Upper lobe of left lung (tissue), 6 donors: ENCODE measurements around the gene NPW. TPM values are rescaled to one million over a fixed set of nuclear protein-coding genes. Genes with fewer than 3 reads are reported as not detected.
A peak's percentile ranks its signal among the peaks of the same experiment; 100 is the strongest.

ENCODE experiments used
- ATAC-seq, 2 donors: fragments of 200-7000 bp; cut with Tn5 transposase; one replicate each; pipeline ENCODE4 v1.9.1; 2022; ENCODE audit warnings: mild to moderate bottlenecking in 2 of 2, moderate library complexity in 2 of 2; ENCODE audit not compliant: low FRiP score in 2 of 2
- DNase-seq, 2 donors: peaks; one replicate each; pipeline ENCODE4 v3.0.0-alpha.2; 2019 to 2020
- H3K27ac ChIP-seq, 4 donors: fragments of 200-600 bp; sonication (generic); one replicate each; pipeline ENCODE4 v1.5.1; 2016 to 2019
- H3K27me3 ChIP-seq, 4 donors: fragments of 200-600 bp; sonication (generic); one replicate each; pipeline ENCODE4 v1.5.1; 2017 to 2019
- H3K36me3 ChIP-seq, 4 donors: fragments of 200-600 bp; sonication (generic); one replicate each; pipeline ENCODE4 v1.5.1; 2016 to 2019
- H3K4me1 ChIP-seq, 4 donors: fragments of 200-600 bp; sonication (generic); one replicate each; pipeline ENCODE4 v1.5.1; 2018 to 2019
- H3K4me3 ChIP-seq, 4 donors: fragments of 200-600 bp; sonication (generic); one replicate each; pipeline ENCODE4 v1.5.1; 2017 to 2019; ENCODE audit warnings: mild to moderate bottlenecking in 2 of 4, moderate library complexity in 1 of 4
- H3K9me3 ChIP-seq, 4 donors: fragments of 200-600 bp; sonication (generic); one replicate each; pipeline ENCODE4 v1.5.1; 2018 to 2019
- EP300 ChIP-seq, 4 donors: sonication (generic); formaldehyde crosslinking; IDR thresholded peaks; one replicate each; pipeline ENCODE4 v1.5.1; 2017; ENCODE audit warnings: antibody characterized with exemption in 4 of 4, control low read depth in 2 of 4
- POLR2A ChIP-seq, 4 donors: fragments of 450-650 bp; IDR thresholded peaks; one replicate each; pipeline ENCODE4 v1.5.1; 2016 to 2017; ENCODE audit warnings: antibody characterized with exemption in 4 of 4, mild to moderate bottlenecking in 2 of 4
- POLR2AphosphoS5 ChIP-seq, 2 donors: sonication (generic); formaldehyde crosslinking; IDR thresholded peaks; one replicate each; pipeline ENCODE4 v1.5.1; 2017; ENCODE audit warnings: antibody characterized with exemption in 2 of 2
- WGBS, 2 donors: methylation state at CpG; one replicate each; pipeline ENCODE4 v1.1.5; 2017 to 2018; 5-methylcytosine and 5-hydroxymethylcytosine counted together
- total RNA-seq, 6 donors: library from RNA; depleted of rRNA in 4 of 6; stranded (reverse); fragments of >200 nt in 4 of 6; gene quantifications; one replicate each; pipeline versions ENCODE4 v1.1.0 to v1.2.1, GENCODE V29; 2016 to 2021
- TF ChIP-seq, protein P1 (sequence below), 6 experiments: fragments of 450-650 bp in 4 of 6; fragments of 200-600 bp in 2 of 6; sonication (generic) in 2 of 6; IDR thresholded peaks; one replicate each; pipeline ENCODE4 v1.5.1; 2016 to 2019; ENCODE audit warnings: antibody characterized with exemption in 6 of 6
- donor health status: DM: no; HTN: no; CAD: no; lungs with moderate emphysema.
- donor health status: DM: no; HTN: yes; CAD: no; lungs with severe emphysema.

NPW gene
- total RNA-seq, 6 donors from 2014 or later, result 0.67 to 0.80 TPM; not detected in 4

DNA sequence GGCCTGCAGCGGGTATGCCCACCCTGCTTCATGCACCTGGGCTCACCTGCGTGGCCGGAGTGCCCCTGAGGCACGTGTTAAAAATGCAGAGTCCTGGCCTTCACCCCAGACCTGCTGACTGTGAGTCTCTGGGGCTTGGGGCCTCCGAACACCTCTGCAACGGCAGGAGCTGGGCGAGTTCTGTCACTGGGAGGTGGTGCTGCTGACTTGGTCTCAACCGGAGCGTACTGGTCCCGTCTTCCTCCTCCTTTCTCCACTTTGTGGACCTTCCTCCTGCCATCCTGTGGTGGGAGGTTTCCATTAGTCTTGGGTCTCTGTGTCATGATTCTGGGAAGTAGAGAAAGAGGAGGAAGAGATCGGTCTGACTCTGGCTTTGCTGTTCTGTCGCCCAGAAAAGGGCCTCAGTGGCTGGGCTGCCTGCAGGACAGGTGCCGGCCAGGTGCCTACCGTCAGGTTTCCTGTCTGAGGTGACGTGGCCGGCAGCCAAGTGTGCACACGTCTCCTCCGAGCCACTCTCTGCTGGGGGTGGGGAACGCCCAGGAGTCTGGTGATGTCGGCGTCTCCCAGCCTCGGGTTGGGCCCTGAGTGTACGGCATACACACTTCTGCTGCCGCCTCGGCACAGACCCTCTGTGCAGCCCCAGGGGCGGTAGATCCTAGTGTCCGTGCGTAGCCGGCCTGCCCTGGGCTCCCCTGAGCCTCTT is 35.1 kb downstream of the NPW start:
- Histone ChIP-seq H3K27me3 (no peaks in the 10 kb centered on the region), H3K4me1 (no peaks in the 10 kb centered on the region), H3K27ac (no peak overlapping the region), H3K9me3 (no peaks in the 10 kb centered on the region), H3K4me3 (no peak overlapping the region), H3K36me3 (peaks cover 13 to 80% (median 59%) of the 10 kb centered on the region in 4 donors)
- ATAC-seq (no peak), DNase-seq (peak; percentile 58 to 76)
- TF ChIP-seq POLR2AphosphoS5 (IDR thresholded peaks at IDR 0.05) (no peak), POLR2A (IDR thresholded peaks at IDR 0.05) (no peak), EP300 (IDR thresholded peaks at IDR 0.05) (no peak)
- TF ChIP-seq, protein P1, sequence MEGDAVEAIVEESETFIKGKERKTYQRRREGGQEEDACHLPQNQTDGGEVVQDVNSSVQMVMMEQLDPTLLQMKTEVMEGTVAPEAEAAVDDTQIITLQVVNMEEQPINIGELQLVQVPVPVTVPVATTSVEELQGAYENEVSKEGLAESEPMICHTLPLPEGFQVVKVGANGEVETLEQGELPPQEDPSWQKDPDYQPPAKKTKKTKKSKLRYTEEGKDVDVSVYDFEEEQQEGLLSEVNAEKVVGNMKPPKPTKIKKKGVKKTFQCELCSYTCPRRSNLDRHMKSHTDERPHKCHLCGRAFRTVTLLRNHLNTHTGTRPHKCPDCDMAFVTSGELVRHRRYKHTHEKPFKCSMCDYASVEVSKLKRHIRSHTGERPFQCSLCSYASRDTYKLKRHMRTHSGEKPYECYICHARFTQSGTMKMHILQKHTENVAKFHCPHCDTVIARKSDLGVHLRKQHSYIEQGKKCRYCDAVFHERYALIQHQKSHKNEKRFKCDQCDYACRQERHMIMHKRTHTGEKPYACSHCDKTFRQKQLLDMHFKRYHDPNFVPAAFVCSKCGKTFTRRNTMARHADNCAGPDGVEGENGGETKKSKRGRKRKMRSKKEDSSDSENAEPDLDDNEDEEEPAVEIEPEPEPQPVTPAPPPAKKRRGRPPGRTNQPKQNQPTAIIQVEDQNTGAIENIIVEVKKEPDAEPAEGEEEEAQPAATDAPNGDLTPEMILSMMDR (IDR thresholded peaks at IDR 0.05), result no peak
- 81 to 89% methylated on average over 21 to 25 of the region's 29 CpGs for WGBS, 2 donors

DNA sequence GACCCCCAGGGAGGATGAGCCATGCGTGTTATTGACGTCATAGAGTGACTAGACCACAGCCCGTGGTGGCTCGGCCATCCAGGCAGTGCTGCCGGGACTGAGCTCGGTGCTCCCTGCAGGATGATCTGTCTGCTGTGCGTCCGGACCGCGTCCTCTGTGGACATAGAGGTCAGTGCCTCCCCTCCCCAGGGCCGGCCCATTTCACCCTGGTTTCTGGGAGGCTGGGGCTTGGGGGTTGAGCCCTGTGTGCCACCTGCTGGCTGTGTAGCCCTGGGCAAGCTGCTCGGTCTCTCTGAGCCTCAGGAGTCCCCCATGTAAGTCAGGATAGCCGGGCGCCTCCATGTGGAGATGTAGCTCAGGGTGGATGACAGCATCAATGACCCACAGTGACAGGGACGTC is 36.5 kb downstream of the NPW start:
- DNase-seq (peak; percentile 50 to 66), ATAC-seq (peak; percentile 3 to 11)
- H3K36me3 ChIP-seq, result peaks cover 13 to 83% (median 67%) of the 10 kb centered on the region in 4 donors
- no peak overlapping the region for H3K27ac ChIP-seq
- no peaks in the 10 kb centered on the region for H3K4me1 ChIP-seq
- no peak overlapping the region for H3K4me3 ChIP-seq
- WGBS, 2 donors, result 49 to 70% methylated on average over 6 to 12 of the region's 15 CpGs
- H3K9me3 ChIP-seq, result no peaks in the 10 kb centered on the region
- TF ChIP-seq, protein P1 (IDR thresholded peaks at IDR 0.05), result peak in 5 of 6 experiments; percentile 21 to 73 (median 48)
- TF ChIP-seq POLR2AphosphoS5 (IDR thresholded peaks at IDR 0.05), result no peak
- no peaks in the 10 kb centered on the region for H3K27me3 ChIP-seq

DNA sequence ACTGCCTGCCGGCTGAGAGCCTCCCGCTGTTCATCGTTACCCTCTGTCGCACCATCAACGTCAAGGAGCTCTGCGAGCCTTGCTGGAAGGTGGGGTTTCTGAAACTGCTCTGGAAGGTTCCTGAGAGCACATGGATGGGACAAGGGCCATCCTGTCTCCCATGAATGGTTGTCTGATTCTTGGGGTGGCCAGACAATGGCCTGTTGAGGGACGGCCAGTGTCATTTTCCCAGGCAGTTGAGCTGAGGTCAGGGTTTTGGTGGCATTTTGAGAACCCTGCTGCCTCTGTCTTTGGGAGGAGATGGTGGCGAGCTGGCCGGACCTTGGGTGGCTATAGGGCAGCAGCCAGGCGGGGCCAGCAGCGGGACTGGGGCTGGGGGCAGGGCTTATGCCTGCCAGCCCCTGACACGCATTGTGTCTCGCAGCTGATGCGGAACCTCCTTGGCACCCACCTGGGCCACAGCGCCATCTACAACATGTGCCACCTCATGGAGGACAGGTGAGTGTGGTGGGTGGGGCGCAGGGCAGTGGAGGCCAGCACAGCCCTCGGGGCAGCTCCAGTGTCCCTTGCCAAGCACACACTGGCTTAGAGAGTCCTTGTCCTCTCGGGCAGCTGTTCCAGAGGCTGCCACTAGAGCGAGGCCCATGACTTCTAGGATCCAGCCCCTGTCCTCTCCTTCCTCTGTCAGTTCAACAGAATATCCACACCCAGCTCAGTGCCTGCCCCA is 37.3 kb downstream of the NPW start:
- DNase-seq, result peak in 1 of 2 donors; percentile 68
- no peak for ATAC-seq
- peaks cover 8 to 84% (median 69%) of the 10 kb centered on the region in 4 donors for H3K36me3 ChIP-seq

DNA sequence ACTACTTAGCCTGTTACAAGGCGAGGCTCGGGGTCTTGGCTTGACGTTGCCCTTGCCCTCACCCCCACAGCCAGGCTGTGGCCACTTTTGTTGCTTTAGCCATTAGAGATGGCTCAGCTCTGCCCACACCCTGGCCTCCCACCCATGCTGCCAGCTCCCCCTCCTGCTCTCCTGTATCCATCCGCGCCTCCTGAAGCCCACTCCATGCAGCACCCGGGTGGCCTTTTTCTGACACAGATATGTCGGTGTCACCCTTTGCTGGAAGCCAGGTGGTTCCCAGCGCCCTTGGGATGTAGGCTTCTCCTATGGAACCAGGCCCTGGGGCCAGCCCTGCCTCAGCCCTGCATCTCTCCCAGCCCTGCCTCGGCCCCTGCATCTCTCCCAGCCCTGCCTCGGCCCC is 37.9 kb downstream of the NPW start:
- DNase-seq (no peak), ATAC-seq (no peak)
- H3K4me3 ChIP-seq, result no peak overlapping the region
- no peaks in the 10 kb centered on the region for H3K9me3 ChIP-seq
- TF ChIP-seq EP300 (IDR thresholded peaks at IDR 0.05), result no peak
- TF ChIP-seq, protein P1 (IDR thresholded peaks at IDR 0.05), result no peak
- TF ChIP-seq POLR2AphosphoS5 (IDR thresholded peaks at IDR 0.05), result no peak
- TF ChIP-seq POLR2A (IDR thresholded peaks at IDR 0.05), result no peak
- no peak overlapping the region for H3K27ac ChIP-seq
- no peaks in the 10 kb centered on the region for H3K4me1 ChIP-seq
- H3K36me3 ChIP-seq, result peaks cover 11 to 85% (median 70%) of the 10 kb centered on the region in 4 donors
- H3K27me3 ChIP-seq, result no peaks in the 10 kb centered on the region
- 92 to 94% methylated on average over 9 of the region's 10 CpGs for WGBS, 2 donors

More for the DNA sequence above, 37.3 kb downstream of the NPW start:
- Histone ChIP-seq H3K9me3 (no peaks in the 10 kb centered on the region), H3K4me3 (no peak overlapping the region), H3K27me3 (no peaks in the 10 kb centered on the region), H3K4me1 (no peaks in the 10 kb centered on the region), H3K27ac (peak overlapping the region in 1 of 4 donors; percentile 11)
- WGBS, 2 donors, result 80 to 94% methylated on average over 1 to 13 of the region's 19 CpGs
- TF ChIP-seq EP300 (IDR thresholded peaks at IDR 0.05), result no peak
- TF ChIP-seq, protein P1 (IDR thresholded peaks at IDR 0.05), result peak in 3 of 6 experiments; percentile 11 to 29 (median 19)
